GM12878 (cell line): Measurements from ENCODE around the gene METTL16. TPM values are rescaled to one million over a fixed set of nuclear protein-coding genes. Genes with fewer than 3 reads are reported as not detected.

Experiments used
- ATAC-seq: fragments of 200-7000 bp; cut with Tn5 transposase; 3 replicates; pipeline ENCODE4 v1.9.1; 2020; ENCODE audit warnings: mild to moderate bottlenecking, moderate library complexity
- BruUV-seq: library from RNA; stranded (reverse); fragments of 400-500 nt; replicated peaks from 2 replicates; lab custom pipeline; 2021; lab: Mats Ljungman, UMichigan
- CTCF ChIA-PET: fragments of 300-600 bp; sonication (Branson Sonifier 250); formaldehyde crosslinking; extraction: SDS; loops from one replicate; lab custom pipeline; 2021; ENCODE audit warnings: inconsistent platforms; lab: Yijun Ruan, JAX
- POLR2A ChIA-PET: fragments of 350-600 bp; formaldehyde crosslinking; extraction: SDS; loops from one replicate; lab custom pipeline; 2021; ENCODE audit warnings: inconsistent platforms; lab: Charles Lee
- RAD21 ChIA-PET: fragments of 300-600 bp; sonication (Branson Sonifier 250); formaldehyde crosslinking; loops from one replicate; lab custom pipeline; 2023; ENCODE audit warnings: antibody characterized with exemption; ENCODE audit not compliant: unreplicated experiment; lab: Charles Lee
- SMC1A ChIA-PET: fragments of 300-600 bp; sonication (Branson Sonifier 250); formaldehyde crosslinking; loops from one replicate; lab custom pipeline; 2023; ENCODE audit not compliant: unreplicated experiment, uncharacterized antibody; lab: Charles Lee
- DNase-seq: peaks from one replicate; pipeline ENCODE4 v3.0.0-alpha.2; 2011; ENCODE audit warnings: low read depth, low spot score
- FAIRE-seq: peaks from 3 replicates; lab custom pipeline; 2011; peaks lifted over from hg19 to GRCh38; lab: Jason Lieb, UNC
- H2AFZ ChIP-seq: 2 replicates; pipeline ENCODE4 v1.6.0; 2011; ENCODE audit warnings: low read depth, low read length, control low read depth; ENCODE audit not compliant: control insufficient read depth
- H3K27ac ChIP-seq: 2 replicates; pipeline ENCODE4 v1.5.1; 2011; ENCODE audit warnings: control low read depth; ENCODE audit not compliant: control insufficient read depth, insufficient read depth
- H3K27me3 ChIP-seq, 2 experiments: replicated peaks in 1 of 2; 2 replicates each; pipeline versions ENCODE4 v1.6.0 to v1.6.1; 2011; ENCODE audit warnings: low read length in 1 of 2; ENCODE audit not compliant: control insufficient read depth in 2 of 2, insufficient read depth in 2 of 2
- H3K36me3 ChIP-seq, 2 experiments: 2 replicates each; pipeline ENCODE4 v1.5.1; 2011; ENCODE audit warnings: low read length in 1 of 2; ENCODE audit not compliant: control insufficient read depth in 2 of 2, insufficient read depth in 2 of 2
- H3K4me1 ChIP-seq: 2 replicates; pipeline ENCODE4 v1.6.1; 2011; ENCODE audit warnings: mild to moderate bottlenecking, low read length, moderate library complexity, mixed read lengths; ENCODE audit not compliant: control insufficient read depth, insufficient read depth
- H3K4me2 ChIP-seq: 2 replicates; pipeline ENCODE4 v1.6.0; 2011; ENCODE audit warnings: control low read depth; ENCODE audit not compliant: control insufficient read depth, insufficient read depth
- H3K4me3 ChIP-seq: fragments of 200-600 bp; sonication (generic); 2 replicates; pipeline ENCODE4 v1.5.1; 2016
- H3K79me2 ChIP-seq: 2 replicates; pipeline ENCODE4 v1.6.0; 2011; ENCODE audit warnings: low read length; ENCODE audit not compliant: control insufficient read depth, insufficient read depth
- H3K9ac ChIP-seq: 2 replicates; pipeline ENCODE4 v1.8.0; 2011; ENCODE audit warnings: low read length, control low read depth, mixed read lengths; ENCODE audit not compliant: control insufficient read depth, insufficient read depth
- H3K9me3 ChIP-seq: replicated peaks from 3 replicates; pipeline ENCODE4 v1.5.1; 2011; ENCODE audit warnings: mild to moderate bottlenecking, low read length; ENCODE audit not compliant: control insufficient read depth, insufficient read depth
- H4K20me1 ChIP-seq: 2 replicates; pipeline ENCODE4 v1.6.0; 2011; ENCODE audit not compliant: control insufficient read depth, insufficient read depth
- EGR1 ChIP-seq, 2 experiments: IDR thresholded peaks; 1 replicate in 1 of 2; 2 replicates in 1 of 2; pipeline ENCODE4 v1.6.1; 2011 to 2012; ENCODE audit warnings: low read depth in 2 of 2, low read length in 2 of 2, borderline replicate concordance in 1 of 2, mild to moderate bottlenecking in 1 of 2, moderate library complexity in 1 of 2
- IKZF1 ChIP-seq: fragments of 450-650 bp; conservative IDR thresholded peaks from 2 replicates; pipeline ENCODE4 v1.6.1; 2017; ENCODE audit warnings: antibody characterized with exemption, mild to moderate bottlenecking
- NFYA ChIP-seq: IDR thresholded peaks from 2 replicates; pipeline ENCODE4 v1.6.1; 2011; ENCODE audit warnings: low read depth, mild to moderate bottlenecking, low read length, improper control_type of control experiment, borderline replicate concordance
- PBX3 ChIP-seq: IDR thresholded peaks from 2 replicates; pipeline ENCODE4 v1.6.1; 2011; ENCODE audit warnings: mild to moderate bottlenecking, low read depth, low read length, moderate library complexity; ENCODE audit not compliant: insufficient replicate concordance
- POLR2A ChIP-seq: IDR thresholded peaks from 2 replicates; pipeline ENCODE4 v1.6.1; 2011; ENCODE audit warnings: low read depth, mild to moderate bottlenecking, low read length
- SPI1 ChIP-seq: IDR thresholded peaks from 2 replicates; pipeline ENCODE4 v1.6.1; 2011; ENCODE audit warnings: low read depth, mild to moderate bottlenecking, low read length, moderate library complexity, borderline replicate concordance; ENCODE audit not compliant: insufficient read depth
- SREBF2 ChIP-seq: IDR thresholded peaks from 2 replicates; pipeline ENCODE4 v1.6.1; 2012; ENCODE audit warnings: mild to moderate bottlenecking, low read length
- SUPT20H ChIP-seq: IDR thresholded peaks from 2 replicates; pipeline ENCODE4 v1.6.1; 2011; ENCODE audit warnings: low read depth, mild to moderate bottlenecking, low read length, moderate library complexity, borderline replicate concordance; ENCODE audit not compliant: control insufficient read depth
- TBL1XR1 ChIP-seq: IDR thresholded peaks from 2 replicates; pipeline ENCODE4 v1.6.1; 2012; ENCODE audit warnings: low read depth, low read length, improper control_type of control experiment
- ZBED1 ChIP-seq: IDR thresholded peaks from 2 replicates; pipeline ENCODE4 v1.6.1; 2016; ENCODE audit warnings: borderline replicate concordance
- ZNF274 ChIP-seq: IDR thresholded peaks from one replicate; pipeline ENCODE4 v1.8.0; 2011; ENCODE audit not compliant: insufficient read length, insufficient read depth
- ZNF384 ChIP-seq: IDR thresholded peaks from 2 replicates; pipeline ENCODE4 v1.6.1; 2012; ENCODE audit warnings: low read depth, mild to moderate bottlenecking, low read length, improper control_type of control experiment, borderline replicate concordance
- ZZZ3 ChIP-seq: IDR thresholded peaks from 2 replicates; pipeline ENCODE4 v1.6.1; 2011; ENCODE audit warnings: low read depth; ENCODE audit not compliant: control insufficient read depth, insufficient read length
- WGBS: methylation state at CpG from one replicate; pipeline ENCODE4 v1.1.6; 2016; ENCODE audit warnings: low lambda C conversion rate; ENCODE audit not compliant: insufficient replicate concordance, insufficient coverage; ENCODE audit errors: missing lambda C conversion rate; 5-methylcytosine and 5-hydroxymethylcytosine counted together
- in situ Hi-C: fragments of 300-500 bp; cut with MboI; formaldehyde crosslinking; loops from 9 replicates; pipeline ENCODE4 v1.14.3; 2018; ENCODE audit warnings: mixed read lengths
- intact Hi-C: fragments of 100-400 bp; cut with micrococcal nuclease; formaldehyde crosslinking; loops from one replicate; pipeline ENCODE4 v1.14.2; 2022; ENCODE audit not compliant: unreplicated experiment
- polyA plus RNA-seq, 11 experiments: library from polyadenylated mRNA; depleted of rRNA in 4 of 11; unstranded in 6 of 11; stranded (reverse) in 5 of 11; fragments of >200 nt; fragmentation: Nextera tagmentation in 4 of 11; fragmentation: Illumina TruSeq in 1 of 11; extraction: Ambion mirVana in 4 of 11; extraction: Trizol in 1 of 11; gene quantifications; 1 replicate in 1 of 11; 2 replicates in 10 of 11; pipeline versions ENCODE4 v1.2.1 to v1.2.3, GENCODE V29; 2011 to 2016; ENCODE audit warnings: inconsistent platforms in 2 of 11, missing spikeins in 2 of 11, low read depth in 1 of 11
- total RNA-seq, 4 experiments: library from RNA; depleted of rRNA in 3 of 4; stranded (reverse); fragments of >200 nt in 3 of 4; fragmentation: Illumina TruSeq in 1 of 4; extraction: Trizol in 1 of 4; gene quantifications; 2 replicates each; pipeline versions ENCODE4 v1.2.1 to v1.2.3, GENCODE V29; 2013 to 2021

The METTL16 gene
- total and polyA plus RNA-seq, 10 of the 15 experiments (the other 5 are each of a cell fraction or from before 2014, with no cell fraction given) = 15.6 to 34.3 (median 23.7) TPM

DNA sequence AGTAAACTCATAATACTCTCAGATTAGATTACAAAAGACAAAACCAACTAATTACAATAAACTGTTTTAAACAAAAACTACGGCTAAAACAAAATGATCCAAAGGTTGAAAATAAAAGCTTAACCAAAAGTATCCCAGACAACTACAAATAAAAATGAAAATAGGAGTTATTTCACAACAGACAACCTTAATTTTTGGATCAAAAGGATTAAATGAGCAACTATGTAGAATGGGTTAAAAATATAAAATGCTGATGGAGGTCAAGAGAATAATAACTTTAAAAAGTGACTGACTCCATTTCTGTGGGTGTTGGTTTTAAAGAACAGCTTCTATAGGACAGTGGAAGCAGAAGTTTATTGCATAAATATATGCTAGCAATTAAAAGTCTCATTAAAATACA is 28.6 kb downstream of the METTL16 start:
- CTCF ChIA-PET = interaction anchor here (1.5 kb wide), 1 partner anchor 101 kb away, joined by 4 read pairs; no protein-coding TSS in a partner anchor
- POLR2A ChIA-PET = no interaction called here
- Histone ChIP-seq H2AFZ (no peak overlapping the region), H3K79me2 (peaks cover 39% of the 10 kb centered on the region), H3K27ac (no peak overlapping the region), H3K9ac (no peak overlapping the region), H3K27me3 (no peaks in the 10 kb centered on the region), H3K4me3 (no peak overlapping the region), H3K4me2 (no peak overlapping the region), H3K4me1 (no peaks in the 10 kb centered on the region), H4K20me1 (no peaks in the 10 kb centered on the region), H3K9me3 (no peaks in the 10 kb centered on the region), H3K36me3 (peaks cover 0 to 3% of the 10 kb centered on the region in 2 experiments; a peak in 1 of 4 replicates)
- WGBS = 94% methylated on average over 1 of the region's 1 CpG
- intact Hi-C loops = no loop called here
- RAD21 ChIA-PET = interaction anchor here (1.9 kb wide), 1 partner anchor 66 kb away, joined by 6 read pairs; no protein-coding TSS in a partner anchor
- FAIRE-seq (no peak), DNase-seq (no peak), ATAC-seq (no peak)
- SMC1A ChIA-PET = interaction anchor here (0.8 kb wide), 1 partner anchor 17 kb away, joined by 3 read pairs; no protein-coding TSS in a partner anchor
- TF ChIP-seq SPI1 (no peak), ZZZ3 (no peak), TBL1XR1 (no peak), NFYA (no peak), ZNF274 (no peak), SREBF2 (no peak), PBX3 (no peak), IKZF1 (no peak), ZBED1 (no peak), EGR1 (IDR thresholded peaks at IDR 0.05; ENCODE audit: borderline replicate concordance in 1 of 2, low read depth in 2 of 2, low read length in 2 of 2) (no peak), ZNF384 (no peak), SUPT20H (no peak), POLR2A (no peak)
- BruUV-seq = no TSS peak
- in situ Hi-C loops = no loop called here
